ENCODE results near the gene CMTM2. TPM values are rescaled to one million over a fixed set of nuclear protein-coding genes. Genes with fewer than 3 reads are reported as not detected.
"Not testable (repeated sequence)": the region's sequence is repeated elsewhere in the genome, so short reads cannot be mapped to it uniquely, and the experiment has no call there.

CMTM2 gene
- total RNA-seq, 1 donor from 2014 or later = not detected

DNA sequence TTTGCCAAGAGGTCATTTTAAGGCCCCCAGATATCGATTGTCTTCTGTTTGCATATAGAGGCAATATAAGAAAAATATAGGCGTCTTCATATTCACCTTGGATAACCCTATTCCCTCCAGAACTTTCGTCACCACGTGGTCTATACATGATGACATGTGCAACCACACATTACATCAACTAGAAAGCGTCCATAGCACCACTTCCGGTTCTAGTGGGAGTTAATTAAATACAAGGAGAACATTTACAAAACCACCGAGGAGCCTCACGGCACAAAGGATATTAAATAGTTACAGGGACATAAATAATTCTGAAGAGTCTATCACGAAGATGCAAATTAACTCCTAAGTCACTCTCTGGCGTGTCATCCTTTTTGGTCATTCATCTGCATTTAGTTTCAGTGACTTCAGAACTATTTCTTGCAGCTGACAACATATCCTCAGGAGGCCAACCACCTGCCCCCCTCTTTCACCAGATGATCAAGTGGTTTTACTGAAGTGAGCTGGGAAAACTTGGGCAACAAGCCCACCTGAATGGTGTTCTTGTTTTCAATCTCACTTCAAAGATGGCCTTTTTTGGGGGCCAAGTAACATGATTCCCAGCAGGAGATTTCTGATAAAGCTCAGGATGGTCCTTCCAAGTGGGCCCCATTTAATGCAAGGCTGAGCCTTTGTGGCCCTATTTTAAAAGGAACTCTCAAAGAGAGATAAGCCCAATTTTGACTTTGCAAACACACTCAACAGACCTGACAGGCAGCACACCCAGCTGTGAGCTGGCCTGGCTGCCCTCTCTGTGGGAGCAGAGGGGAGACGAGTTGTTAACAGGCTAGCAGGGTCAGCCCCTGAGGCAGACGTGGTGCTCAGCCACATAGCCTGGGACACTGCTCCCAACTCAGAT lies 40.5 kb downstream of the CMTM2 start:
- ATAC-seq = peak; percentile 48
- intact Hi-C loops (cut with micrococcal nuclease) = no loop called here
- DNase-seq = no peak

DNA sequence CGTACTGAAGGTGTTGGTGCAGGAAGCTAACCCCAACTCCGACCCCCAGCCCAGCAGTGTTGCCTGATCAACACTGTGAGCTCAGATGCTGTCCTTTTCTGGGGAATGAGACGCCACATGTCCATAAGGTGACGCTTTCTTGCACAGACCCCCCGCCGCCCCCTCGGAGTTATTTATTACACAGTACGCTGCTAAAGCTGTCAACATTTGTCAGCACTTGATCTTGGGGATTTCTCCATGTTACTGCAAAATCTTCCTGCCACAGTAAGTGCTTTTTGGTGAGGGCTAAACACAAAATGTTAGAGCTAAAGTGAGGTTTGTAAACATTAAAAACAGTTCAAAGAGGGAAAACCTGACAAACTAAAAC lies 41.1 kb downstream of the CMTM2 start:
- intact Hi-C loops (cut with micrococcal nuclease) = no loop called here
- no peak for DNase-seq
- no peak for ATAC-seq

DNA sequence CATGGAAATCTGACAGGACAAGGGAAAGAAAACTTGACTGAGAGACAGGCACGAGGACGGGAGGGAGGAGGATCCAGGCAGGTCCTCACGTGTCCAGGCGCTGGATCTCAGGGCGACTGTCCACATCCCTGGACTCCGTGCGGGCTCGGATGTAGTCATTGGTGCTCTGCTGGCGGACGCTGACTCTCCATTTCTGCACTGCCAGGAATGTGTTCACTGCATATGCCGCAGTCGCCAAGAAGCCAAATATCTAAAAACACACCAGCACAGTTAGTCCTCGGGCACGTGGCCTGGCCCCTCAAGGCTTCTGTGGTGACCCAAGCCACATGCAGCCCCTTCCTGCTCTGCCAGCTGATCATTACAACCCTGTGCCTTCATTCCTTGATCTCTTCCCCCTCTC lies 42.7 kb downstream of the CMTM2 start:
- DNase-seq = no peak
- ATAC-seq = no peak
- intact Hi-C loops (cut with micrococcal nuclease) = no loop called here

DNA sequence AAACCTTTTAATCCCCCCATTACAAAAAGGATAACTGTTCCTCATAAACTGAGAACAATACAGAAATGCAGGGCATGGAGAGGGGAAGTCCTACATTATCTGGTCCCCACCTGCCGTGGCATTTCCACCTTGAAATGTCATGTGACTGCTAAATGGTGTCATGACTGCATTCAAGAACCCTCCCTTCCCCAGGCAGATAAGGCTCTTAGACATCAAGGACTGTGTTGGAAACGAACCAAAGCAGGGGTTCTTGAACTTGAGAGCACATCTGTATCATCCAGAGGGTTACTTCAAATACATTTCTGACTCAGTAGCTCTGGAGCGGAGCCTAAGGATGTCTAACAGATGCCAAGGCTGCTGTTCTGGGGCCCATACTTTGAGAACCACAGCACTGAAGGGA lies 43.6 kb downstream of the CMTM2 start:
- ATAC-seq = no peak
- DNase-seq = no peak
- intact Hi-C loops (cut with micrococcal nuclease) = no loop called here

DNA sequence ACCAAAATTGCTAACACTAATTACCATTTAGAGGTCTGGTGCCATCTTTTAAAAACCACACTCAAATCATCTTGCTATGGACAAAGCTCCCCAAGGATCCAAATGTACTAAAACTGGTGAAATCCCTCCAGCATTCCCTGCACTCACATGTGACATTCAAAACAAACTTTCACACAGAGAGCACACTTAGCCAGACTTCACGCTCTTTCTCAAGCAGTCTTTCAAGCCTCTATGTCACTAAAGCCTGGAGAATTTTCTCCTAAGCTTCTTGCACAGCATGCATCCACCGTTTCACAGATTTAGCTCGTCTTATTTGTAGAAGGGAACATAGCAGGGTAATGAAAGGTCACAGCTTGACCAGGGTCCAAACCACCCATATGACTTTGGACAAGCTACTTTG lies 44.5 kb downstream of the CMTM2 start:
- no peak for DNase-seq
- intact Hi-C loops (cut with micrococcal nuclease) = no loop called here
- no peak for ATAC-seq

DNA sequence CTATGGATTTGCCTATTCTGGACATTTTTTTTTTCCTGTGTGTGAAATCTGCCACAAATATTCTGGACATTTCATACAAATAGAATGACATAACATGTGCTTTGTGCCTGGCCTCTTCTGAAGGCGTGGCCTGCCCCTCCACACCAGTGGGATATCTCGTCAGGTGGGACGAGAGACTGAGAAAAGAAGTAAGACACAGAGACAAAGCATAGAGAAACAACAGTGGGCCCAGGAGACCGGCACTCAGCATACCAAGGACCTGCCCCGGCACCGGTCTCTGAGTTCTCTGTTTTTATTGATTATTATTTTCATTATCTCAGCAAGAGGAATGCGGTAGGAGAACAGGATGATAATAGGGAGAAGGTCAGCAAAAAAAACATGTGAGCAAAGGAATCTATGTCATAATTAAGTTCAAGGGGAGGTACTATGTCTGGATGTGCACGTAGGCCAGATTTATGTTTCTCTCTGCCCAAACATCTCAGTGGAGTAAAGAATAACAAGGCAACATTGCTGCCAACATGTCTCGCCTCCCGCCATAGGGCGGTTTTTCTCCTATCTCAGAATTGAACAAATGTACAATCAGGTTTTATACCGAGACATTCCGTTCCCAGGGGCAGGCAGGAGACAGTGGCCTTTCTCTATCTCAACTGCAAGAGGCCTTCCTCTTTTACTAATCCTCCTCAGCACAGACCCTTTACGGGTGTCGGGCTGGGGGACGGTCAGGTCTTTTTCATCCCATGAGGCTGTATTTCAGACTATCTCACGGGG lies 48.5 kb downstream of the CMTM2 start:
- ATAC-seq; DNase-seq; intact Hi-C loops (cut with micrococcal nuclease): not testable (repeated sequence)

DNA sequence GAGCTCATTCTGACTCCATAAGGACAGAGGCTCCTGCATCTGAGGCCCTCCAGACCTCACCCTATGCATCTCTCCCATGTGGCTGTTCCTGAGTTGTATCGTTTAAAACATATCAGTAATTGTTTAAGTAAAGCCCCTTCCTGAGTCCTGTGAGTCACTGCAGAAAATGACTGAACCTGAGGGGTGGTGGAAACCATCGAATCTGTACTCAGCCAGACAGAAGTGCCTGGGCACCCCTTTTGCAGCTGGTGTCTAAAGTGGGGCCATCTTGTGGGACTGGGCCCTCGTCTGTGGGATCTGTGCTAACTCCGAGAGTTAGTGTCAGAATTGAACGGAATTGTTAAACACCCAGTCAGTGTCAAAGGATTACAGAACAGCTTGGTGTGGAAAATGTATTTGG lies 50.6 kb downstream of the CMTM2 start:
- intact Hi-C loops (cut with micrococcal nuclease) = no loop called here
- ATAC-seq (no peak), DNase-seq (no peak)

DNA sequence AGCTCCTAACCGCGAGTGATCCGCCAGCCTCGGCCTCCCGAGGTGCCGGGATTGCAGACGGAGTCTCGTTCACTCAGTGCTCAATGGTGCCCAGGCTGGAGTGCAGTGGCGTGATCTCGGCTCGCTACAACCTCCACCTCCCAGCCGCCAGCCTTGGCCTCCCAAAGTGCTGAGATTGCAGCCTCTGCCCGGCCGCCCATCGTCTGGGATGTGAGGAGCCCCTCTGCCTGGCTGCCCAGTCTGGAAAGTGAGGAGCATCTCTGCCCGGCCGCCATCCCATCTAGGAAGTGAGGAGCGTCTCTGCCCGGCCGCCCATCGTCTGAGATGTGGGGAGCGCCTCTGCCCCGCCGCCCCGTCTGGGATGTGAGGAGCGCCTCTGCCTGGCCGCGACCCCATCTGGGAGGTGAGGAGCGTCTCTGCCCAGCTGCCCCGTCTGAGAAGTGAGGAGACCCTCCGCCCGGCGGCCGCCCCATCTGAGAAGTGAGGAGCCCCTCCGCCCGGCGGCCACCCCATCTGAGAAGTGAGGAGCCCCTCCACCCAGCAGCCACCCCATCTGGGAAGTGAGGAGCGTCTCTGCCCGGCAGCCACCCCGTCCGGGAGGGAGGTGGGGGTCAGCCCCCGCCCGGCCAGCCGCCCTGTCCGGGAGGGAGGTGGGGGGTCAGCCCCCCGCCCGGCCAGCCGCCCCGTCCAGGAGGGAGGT lies 51.4 kb downstream of the CMTM2 start:
- intact Hi-C loops (cut with micrococcal nuclease); ATAC-seq; DNase-seq: not testable (repeated sequence)

DNA sequence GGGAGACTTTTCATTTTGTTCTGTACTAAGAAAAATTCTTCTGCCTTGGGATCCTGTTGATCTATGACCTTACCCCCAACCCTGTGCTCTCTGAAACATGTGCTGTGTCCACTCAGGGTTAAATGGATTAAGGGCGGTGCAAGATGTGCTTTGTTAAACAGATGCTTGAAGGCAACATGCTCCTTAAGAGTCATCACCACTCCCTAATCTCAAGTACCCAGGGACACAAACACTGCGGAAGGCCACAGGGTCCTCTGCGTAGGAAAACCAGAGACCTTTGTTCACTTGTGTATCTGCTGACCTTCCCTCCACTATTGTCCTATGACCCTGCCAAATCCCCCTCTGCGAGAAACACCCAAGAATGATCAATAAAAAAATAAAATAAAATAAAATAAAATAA lies 52.3 kb downstream of the CMTM2 start:
- ATAC-seq; intact Hi-C loops (cut with micrococcal nuclease): not testable (repeated sequence)

DNA sequence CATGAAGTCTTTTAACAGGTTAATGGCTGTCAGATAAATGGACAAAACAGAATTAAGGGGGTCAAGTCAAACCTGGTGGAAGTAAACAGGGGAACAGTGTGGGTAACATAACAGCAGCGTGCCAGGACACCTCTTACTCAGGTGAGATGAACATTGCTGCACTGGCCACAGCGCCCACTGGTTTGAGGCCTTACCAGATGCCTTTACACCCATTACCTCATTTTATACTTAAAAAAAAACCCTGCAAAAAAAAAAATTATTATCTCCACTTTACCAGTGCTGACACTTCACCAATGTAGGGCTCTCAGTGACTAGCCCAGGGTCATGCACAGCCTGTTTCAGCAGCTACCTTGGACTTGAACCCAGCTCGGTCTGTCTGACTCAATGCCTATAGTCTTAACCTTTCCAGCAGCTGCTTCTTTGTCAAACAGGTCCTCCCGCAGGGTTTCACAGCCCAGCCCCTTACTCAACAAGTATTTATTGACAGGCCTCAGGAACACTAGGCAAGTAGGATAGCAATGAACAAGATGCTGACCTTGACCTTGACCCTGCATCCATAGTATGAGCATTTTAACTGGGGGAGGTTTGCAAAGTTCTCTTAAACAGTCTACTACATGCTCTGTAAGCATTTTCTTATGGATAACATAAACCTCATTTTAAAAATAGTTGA lies 55.4 kb downstream of the CMTM2 start:
- ATAC-seq (no peak), DNase-seq (no peak)
- intact Hi-C loops (cut with micrococcal nuclease) = no loop called here

More for the DNA sequence above, 52.3 kb downstream of the CMTM2 start:
- not testable (repeated sequence) for DNase-seq

DNA sequence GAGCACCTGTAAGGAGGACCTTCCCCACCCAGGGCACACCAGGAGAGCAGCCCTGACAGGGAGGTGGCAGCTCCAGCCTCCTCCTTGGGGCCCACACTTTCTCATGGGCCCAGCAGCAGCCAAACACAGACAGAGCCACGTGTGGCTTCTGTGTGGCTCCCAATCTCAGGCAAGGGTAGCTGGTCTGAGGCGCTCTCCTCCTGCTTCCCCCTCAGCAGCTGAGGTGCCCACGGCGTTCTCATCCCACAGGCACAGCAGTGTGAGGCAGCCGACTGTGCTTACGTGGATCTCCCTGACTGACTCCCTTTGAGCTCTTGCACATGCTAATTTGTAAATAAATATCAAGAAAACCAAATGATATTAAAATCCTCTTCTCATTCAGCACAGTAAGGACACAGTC lies 56.1 kb downstream of the CMTM2 start:
- intact Hi-C loops (cut with micrococcal nuclease) = no loop called here
- ATAC-seq (no peak), DNase-seq (no peak)

DNA sequence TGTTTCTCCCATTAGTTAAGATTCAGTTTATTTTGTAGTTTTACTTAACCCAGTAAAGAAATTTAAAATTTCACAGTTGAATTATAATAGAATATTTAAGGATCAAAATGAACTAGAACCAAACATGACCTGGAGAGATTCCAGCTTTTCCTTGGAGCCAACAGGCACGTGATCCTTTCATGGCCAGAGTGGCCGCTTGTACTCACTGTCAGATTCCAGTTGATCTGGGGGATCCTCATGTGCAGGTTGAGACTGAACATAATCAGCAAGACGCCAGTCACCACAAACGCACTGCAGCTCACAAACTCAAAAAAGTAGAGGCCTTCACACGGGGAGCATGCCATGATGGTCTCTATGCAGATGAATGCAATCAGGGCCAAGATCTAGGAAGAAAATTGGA lies 56.9 kb downstream of the CMTM2 start:
- DNase-seq (no peak), ATAC-seq (no peak)
- intact Hi-C loops (cut with micrococcal nuclease) = no loop called here

DNA sequence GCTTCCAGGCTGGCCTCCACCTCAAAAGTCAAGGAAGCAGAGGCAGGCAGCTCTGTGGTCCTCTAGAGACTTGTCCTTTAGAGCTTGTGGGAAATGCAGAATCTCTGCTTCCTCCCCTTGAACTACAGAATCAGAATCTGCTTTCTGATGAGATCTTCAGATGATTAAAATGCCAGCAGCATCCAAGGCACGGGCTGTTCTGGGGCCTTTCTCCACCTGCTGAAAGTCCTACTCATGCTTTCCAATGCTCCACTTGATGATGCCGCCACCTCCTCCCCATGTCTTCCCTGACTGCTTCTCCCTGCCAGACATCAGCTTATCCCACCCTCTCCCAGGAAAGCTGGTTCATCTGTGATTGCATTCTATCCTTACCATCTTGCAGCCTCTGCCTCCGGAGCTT lies 58.5 kb downstream of the CMTM2 start:
- DNase-seq (no peak), ATAC-seq (no peak)
- intact Hi-C loops (cut with micrococcal nuclease) = no loop called here

Other genes with a start within 250 kb of the CMTM2 start
- gene CDH5, start 212.8 kb upstream of the CMTM2 start, total RNA-seq = 55.0 TPM
- 3.3 TPM for gene BEAN1, start 152.2 kb upstream of the CMTM2 start, total RNA-seq
- gene TK2, start 29.3 kb upstream of the CMTM2 start, total RNA-seq = 16.8 TPM
- 9.1 TPM for gene CKLF, start 26.9 kb upstream of the CMTM2 start, total RNA-seq
- gene CMTM1, start 13.0 kb upstream of the CMTM2 start, total RNA-seq = 2.1 TPM
- gene CMTM3, start 25.2 kb downstream of the CMTM2 start, total RNA-seq = 10.6 TPM
- 12.7 TPM for gene CMTM4, start 117.3 kb downstream of the CMTM2 start, total RNA-seq
- 80.6 TPM for gene DYNC1LI2, start 172.1 kb downstream of the CMTM2 start, total RNA-seq
- not detected for gene TERB1, start 222.1 kb downstream of the CMTM2 start, total RNA-seq

All from left ventricle myocardium superior (tissue), 1 donor.